Measurements from ENCODE around the gene GPR22.

DNA sequence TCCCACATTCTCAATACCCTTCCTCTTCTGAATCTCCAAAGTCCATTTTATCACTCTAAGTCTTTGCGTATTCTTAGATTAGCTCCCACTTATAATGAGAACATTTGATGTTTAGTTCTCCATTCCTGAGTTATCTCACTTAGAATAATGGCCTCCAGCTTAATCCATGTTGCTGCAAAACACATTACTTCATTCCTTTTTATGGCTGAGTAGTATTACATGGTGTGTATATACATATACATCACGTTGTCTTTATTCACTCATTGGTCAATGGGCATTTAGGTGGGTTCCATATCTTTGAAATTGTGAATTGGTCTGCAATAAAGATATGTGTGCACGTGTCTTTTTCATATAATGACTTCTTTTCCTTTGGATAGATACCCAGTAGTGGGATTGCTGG is 32.3 kb downstream of the GPR22 start:
- TF ChIP-seq RARB (CRISPR knock-in tag; IDR thresholded peaks at IDR 0.05) (no peak), CSDC2 (CRISPR knock-in tag; IDR thresholded peaks at IDR 0.05) (no peak), ZNF70 (CRISPR knock-in tag; IDR thresholded peaks at IDR 0.05) (no peak), SNAI2 (CRISPR knock-in tag; IDR thresholded peaks at IDR 0.05) (no peak), TCF4 (CRISPR knock-in tag; IDR thresholded peaks at IDR 0.05; ENCODE audit: borderline replicate concordance) (no peak), ZFP3 (CRISPR knock-in tag; IDR thresholded peaks at IDR 0.05) (no peak), ARNTL (CRISPR knock-in tag; IDR thresholded peaks at IDR 0.05; ENCODE audit: borderline replicate concordance, low read depth) (no peak), ZFP30 (CRISPR knock-in tag; IDR thresholded peaks at IDR 0.05) (no peak)
- TF ChIP-seq, protein P1, sequence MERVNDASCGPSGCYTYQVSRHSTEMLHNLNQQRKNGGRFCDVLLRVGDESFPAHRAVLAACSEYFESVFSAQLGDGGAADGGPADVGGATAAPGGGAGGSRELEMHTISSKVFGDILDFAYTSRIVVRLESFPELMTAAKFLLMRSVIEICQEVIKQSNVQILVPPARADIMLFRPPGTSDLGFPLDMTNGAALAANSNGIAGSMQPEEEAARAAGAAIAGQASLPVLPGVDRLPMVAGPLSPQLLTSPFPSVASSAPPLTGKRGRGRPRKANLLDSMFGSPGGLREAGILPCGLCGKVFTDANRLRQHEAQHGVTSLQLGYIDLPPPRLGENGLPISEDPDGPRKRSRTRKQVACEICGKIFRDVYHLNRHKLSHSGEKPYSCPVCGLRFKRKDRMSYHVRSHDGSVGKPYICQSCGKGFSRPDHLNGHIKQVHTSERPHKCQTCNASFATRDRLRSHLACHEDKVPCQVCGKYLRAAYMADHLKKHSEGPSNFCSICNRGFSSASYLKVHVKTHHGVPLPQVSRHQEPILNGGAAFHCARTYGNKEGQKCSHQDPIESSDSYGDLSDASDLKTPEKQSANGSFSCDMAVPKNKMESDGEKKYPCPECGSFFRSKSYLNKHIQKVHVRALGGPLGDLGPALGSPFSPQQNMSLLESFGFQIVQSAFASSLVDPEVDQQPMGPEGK (CRISPR knock-in tag; IDR thresholded peaks at IDR 0.05; ENCODE audit: borderline replicate concordance) = no peak
- TF ChIP-seq, protein P2, sequence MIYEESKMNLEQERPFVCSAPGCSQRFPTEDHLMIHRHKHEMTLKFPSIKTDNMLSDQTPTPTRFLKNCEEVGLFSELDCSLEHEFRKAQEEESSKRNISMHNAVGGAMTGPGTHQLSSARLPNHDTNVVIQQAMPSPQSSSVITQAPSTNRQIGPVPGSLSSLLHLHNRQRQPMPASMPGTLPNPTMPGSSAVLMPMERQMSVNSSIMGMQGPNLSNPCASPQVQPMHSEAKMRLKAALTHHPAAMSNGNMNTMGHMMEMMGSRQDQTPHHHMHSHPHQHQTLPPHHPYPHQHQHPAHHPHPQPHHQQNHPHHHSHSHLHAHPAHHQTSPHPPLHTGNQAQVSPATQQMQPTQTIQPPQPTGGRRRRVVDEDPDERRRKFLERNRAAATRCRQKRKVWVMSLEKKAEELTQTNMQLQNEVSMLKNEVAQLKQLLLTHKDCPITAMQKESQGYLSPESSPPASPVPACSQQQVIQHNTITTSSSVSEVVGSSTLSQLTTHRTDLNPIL (CRISPR knock-in tag; IDR thresholded peaks at IDR 0.05; ENCODE audit: low read depth) = no peak
